NCI-H2107 treated with DMSO at 0.1 percent for 48 hours (cell line): ENCODE measurements around the gene IGBP1.
A peak's percentile ranks its signal among the peaks of the same experiment; 100 is the strongest.
"Not testable (repeated sequence)": the region's sequence is repeated elsewhere in the genome, so short reads cannot be mapped to it uniquely, and the experiment has no call there.

Experiments used
- DNase-seq: peaks from one replicate; lab custom pipeline; 2025; ENCODE audit not compliant: unreplicated experiment; lab: John Stamatoyannopoulos, UW

The IGBP1 gene

GRCh38 chrX:70133303-70134115, at the start of gene IGBP1:
IGBP1 (plus strand) TSS chrX:70133447; CDS start chrX:70133948, 501 bp downstream.
- DNase-seq = peak; percentile 94

DNA sequence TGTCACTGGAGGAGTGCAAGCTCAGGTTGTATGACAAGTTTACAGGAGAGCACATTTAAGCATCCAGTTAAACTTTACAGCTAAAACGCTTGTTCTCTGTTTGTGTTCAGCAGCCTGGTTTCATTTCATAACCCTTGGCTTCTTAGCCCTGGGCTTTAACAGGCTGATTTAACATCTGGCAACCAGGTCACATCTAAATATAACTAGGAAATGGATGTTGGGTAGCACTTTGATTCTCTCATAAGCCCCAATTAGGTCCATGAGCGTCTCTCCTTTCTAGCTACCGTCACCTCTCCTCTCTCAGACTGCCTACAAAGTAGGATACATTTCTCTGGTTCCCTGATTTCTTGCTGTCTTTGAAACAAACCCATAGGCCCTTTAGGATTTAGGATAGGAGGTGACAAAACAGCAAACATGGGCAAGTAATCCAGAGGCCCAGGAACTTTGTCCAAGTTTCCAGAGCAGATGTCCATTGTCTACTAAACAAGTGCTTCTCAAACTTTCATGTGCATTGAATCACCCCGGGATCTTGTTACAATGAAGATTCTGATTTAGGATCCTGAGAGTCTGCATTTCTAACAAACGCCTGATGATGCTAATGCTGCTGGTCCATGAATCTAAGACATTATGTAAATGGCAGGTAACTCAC, 48.5 kb upstream of the IGBP1 start:
- no peak for DNase-seq

GRCh38 chrX:70087857-70088630, 45.2 kb upstream of the IGBP1 start:
- no peak for DNase-seq

DNA sequence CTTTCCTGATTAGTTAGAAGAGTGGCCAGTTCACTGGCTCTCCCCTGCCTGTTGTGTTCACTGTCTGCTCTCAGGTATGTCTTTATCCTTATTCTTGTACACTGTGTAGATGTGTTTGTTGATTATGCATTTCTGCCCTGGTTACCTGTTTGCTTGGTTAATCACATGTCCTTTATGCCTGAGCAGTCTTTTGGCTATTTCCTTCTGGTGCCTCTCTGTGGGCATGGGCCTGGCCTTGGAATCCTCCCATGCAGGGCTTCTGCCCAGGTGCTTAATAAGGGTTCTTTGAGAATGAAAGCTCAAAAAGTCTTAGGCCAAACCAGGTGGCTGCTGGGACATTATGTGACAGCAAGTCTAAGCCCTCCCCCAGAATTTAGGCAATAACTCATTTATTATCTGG, 44.5 kb upstream of the IGBP1 start:
- no peak for DNase-seq

GRCh38 chrX:70089604-70090297, 43.5 kb upstream of the IGBP1 start:
- no peak for DNase-seq

DNA sequence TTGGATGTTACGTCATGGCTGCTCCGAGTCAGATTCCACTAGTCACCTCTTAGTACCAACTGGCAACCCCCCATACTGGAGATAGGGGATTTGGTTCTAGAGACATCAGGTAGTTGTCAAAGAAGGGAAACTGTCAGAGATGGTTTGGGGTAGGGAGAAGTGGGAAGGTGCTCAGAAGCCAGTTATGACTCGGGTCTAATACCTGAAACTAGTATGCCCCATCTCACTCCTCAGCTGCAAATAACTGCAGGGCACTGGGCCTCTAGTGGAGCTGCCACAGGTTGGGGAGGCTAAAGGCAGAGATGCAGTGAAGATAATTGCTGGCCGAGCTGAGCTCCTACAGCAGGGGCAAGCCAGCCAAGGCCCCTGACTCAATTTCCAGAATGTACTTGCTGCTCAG, 41.0 kb upstream of the IGBP1 start:
- DNase-seq = no peak

- no peak for DNase-seq
These were observed 37.2 kb upstream of the IGBP1 start for GRCh38 chrX:70096052-70096451.

- DNase-seq = no peak
These were observed 28.0 kb upstream of the IGBP1 start for GRCh38 chrX:70105229-70105628.

- DNase-seq = not testable (repeated sequence)
These were observed 21.7 kb upstream of the IGBP1 start for GRCh38 chrX:70111436-70112026.

- no peak for DNase-seq
These were observed 15.5 kb upstream of the IGBP1 start for GRCh38 chrX:70117738-70118137.

DNA sequence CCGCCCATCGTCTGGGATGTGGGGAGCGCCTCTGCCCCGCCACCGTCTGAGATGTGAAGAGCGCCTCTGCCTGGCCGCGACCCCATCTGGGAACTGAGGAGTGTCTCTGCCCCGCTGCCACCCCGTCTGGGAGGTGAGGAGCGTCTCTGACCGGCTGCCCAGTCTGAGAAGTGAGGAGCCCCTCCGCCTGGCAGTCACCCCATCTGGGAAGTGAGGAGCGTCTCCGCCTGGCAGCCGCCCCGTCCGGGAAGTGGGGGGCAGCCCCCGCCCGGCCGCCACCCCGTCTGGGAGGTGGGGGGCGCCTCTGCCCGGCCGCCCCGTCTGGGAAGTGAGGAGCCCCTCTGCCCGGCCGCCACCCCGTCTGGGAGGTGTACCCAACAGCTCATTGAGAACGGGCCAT, 10.2 kb upstream of the IGBP1 start:
- not testable (repeated sequence) for DNase-seq

DNA sequence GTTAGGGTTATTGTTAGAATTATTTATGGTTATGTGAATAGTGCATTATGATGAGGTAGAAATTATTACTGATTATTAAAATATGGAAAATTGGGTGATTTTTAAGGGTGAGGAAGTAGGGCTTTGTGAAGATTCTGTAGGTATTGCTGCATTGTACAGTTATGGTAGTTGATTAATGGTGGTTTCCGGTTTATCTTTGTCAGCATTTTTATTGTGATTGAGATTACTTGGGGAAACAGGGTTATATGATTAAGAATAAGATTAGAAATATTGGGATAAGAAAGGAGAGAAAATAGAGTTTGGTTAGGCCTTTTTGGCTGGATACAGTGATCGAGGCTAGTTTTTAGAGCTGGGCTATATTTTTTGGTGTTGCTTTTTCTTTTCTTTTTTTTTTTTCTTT, 8.6 kb upstream of the IGBP1 start:
- DNase-seq = no peak

- no peak for DNase-seq
These were observed 5.2 kb upstream of the IGBP1 start for GRCh38 chrX:70128071-70128470.

GRCh38 chrX:70129816-70130215, 3.4 kb upstream of the IGBP1 start:
- no peak for DNase-seq

- DNase-seq = no peak
These were observed 1.0 kb upstream of the IGBP1 start for GRCh38 chrX:70132224-70132623.

GRCh38 chrX:70132877-70133302, 357 bp upstream of the IGBP1 start:
- DNase-seq = no peak

DNA sequence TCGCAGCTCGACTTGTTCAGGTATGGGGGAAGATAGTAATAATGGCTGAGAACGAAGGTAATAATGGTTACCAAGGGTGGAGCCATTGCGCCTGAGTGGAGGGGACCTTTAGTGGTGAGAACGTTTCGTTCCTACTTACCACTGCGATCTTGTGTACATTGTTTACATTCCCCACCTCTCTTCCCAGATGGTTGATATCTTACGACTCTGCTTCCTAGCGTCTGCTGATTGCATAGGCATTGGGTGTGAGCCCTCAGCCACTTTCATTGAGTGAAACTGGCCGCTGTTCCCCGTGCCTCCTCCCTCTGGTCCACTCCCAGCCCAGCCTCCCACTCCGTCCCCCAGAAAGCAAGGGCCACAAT, 850 bp downstream of the IGBP1 start:
- no peak for DNase-seq

- DNase-seq = no peak
These were observed 5.4 kb downstream of the IGBP1 start for GRCh38 chrX:70138622-70139021.

DNA sequence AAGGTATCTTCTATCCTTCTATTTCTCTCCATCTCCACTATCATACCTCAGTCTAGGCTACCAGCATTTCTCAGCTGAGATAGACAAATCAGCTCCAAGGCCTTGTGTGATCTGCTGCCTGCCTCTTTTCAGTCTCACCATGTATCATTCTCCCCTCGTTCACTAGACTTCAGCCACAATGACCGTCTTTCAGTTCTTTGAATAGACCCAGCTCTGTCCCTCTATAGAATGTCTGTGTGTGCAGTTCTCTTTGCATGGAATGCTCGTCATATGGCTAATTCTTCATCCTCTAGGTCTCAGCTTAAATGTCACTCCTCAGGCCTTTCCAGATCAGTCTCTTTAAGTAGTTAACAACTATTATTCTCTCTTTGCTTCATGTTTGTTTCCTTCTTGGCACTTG, 6.5 kb downstream of the IGBP1 start:
- no peak for DNase-seq

GRCh38 chrX:70141373-70141772, 8.1 kb downstream of the IGBP1 start:
- DNase-seq = no peak
